ENCODE results near the gene RNF208. TPM values are rescaled to one million over a fixed set of nuclear protein-coding genes. Genes with fewer than 3 reads are reported as not detected.

RNF208 gene
- total RNA-seq, 5 donors from 2014 or later (not counting 1 experiment from before 2014, with no cell fraction given) = 0.56 to 1.6 (median 1.5) TPM

DNA sequence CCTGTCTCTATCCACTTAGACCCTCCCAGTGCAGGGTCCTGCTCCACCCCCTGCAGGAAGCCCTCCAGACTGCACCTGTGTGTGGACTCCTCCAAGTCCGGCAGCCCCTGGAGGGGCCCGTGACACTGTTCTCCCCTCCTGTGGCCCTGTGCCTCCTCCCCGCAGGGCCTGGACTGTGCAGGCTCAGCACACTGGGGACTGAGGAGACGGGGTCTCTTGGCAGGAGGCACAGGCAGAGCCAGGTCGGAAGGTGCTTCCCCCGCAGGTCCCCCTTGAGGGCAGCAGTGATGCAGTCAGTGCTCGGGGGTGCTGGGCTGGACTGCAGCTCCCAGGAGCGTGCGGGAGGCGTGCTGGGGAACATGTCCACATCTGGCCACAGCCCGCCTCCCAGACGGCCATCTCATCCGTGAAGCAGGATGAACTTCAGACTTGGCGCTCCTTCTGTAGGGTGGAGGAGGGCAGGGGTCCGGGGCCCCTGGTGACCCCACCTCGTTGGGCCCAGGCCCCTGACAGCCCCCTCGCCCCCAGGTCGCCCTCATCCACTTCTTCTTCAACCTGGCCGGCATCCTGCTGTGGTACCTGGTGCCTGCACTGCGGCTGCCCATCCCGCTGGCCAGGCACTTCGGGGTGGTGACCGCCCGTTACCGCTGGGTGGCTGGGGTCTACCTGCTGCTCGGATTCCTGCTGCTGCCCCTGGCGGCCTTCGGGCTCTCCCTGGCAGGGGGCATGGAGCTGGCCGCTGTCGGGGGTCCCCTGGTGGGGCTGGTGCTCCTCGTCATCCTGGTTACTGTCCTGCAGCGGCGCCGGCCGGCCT lies 13.6 kb upstream of the RNF208 start:
- no peak for DNase-seq
- H3K4me3 Mint-ChIP-seq = peak overlapping the region in 1 of 3 donors; percentile 16
- peaks cover 0 to 11% of the 10 kb centered on the region in 2 donors for H3K27me3 Mint-ChIP-seq
- no peak overlapping the region for H3K27ac Mint-ChIP-seq
- Histone ChIP-seq H3K9me3 (no peaks in the 10 kb centered on the region), H3K36me3 (ENCODE audit: control insufficient read depth in 2 of 2, extremely low read depth in 1 of 2, insufficient read depth in 1 of 2, low read length in 1 of 2) (peaks cover 0 to 3% of the 10 kb centered on the region in 2 donors), H3K4me1 (ENCODE audit: control insufficient read depth in 1 of 2, extremely low read depth in 1 of 2, insufficient read depth in 2 of 2, low read length in 2 of 2) (peaks cover 3 to 47% of the 10 kb centered on the region in 2 experiments), H3K4me3 (ENCODE audit: control insufficient read depth in 1 of 2, extremely low read depth in 1 of 2, low read length in 1 of 2) (no peak overlapping the region), H3K27ac (ENCODE audit: low read length) (no peak overlapping the region), H3K27me3 (replicated peaks in 1 of 2; ENCODE audit: control insufficient read depth in 2 of 2, extremely low read depth in 1 of 2, insufficient read depth in 2 of 2, low read length in 1 of 2) (peaks cover 0 to 43% of the 10 kb centered on the region in 2 experiments)
- no peak for ATAC-seq (replicated peaks in 1 of 4)
- WGBS (ENCODE audit: insufficient coverage) = 72% methylated on average over 25 of the region's 35 CpGs
- no peaks in the 10 kb centered on the region for H3K36me3 Mint-ChIP-seq
- peaks cover 10 to 24% (median 17%) of the 10 kb centered on the region in 3 donors for H3K4me1 Mint-ChIP-seq
- ChIA-PET CTCF (interaction anchor here (0.6 to 1.2 kb wide), 7 partner anchors 21 to 968 kb away, joined by 3 to 6 read pairs (median 4); partner anchors contain the start of gene MAN1B1 (in 1 of the 2)), POLR2A (interaction anchor here (0.6 kb wide), 2 partner anchors 29 to 35 kb away, joined by 3 to 5 read pairs; no protein-coding TSS in a partner anchor)
- H3K9me3 Mint-ChIP-seq = no peaks in the 10 kb centered on the region

DNA sequence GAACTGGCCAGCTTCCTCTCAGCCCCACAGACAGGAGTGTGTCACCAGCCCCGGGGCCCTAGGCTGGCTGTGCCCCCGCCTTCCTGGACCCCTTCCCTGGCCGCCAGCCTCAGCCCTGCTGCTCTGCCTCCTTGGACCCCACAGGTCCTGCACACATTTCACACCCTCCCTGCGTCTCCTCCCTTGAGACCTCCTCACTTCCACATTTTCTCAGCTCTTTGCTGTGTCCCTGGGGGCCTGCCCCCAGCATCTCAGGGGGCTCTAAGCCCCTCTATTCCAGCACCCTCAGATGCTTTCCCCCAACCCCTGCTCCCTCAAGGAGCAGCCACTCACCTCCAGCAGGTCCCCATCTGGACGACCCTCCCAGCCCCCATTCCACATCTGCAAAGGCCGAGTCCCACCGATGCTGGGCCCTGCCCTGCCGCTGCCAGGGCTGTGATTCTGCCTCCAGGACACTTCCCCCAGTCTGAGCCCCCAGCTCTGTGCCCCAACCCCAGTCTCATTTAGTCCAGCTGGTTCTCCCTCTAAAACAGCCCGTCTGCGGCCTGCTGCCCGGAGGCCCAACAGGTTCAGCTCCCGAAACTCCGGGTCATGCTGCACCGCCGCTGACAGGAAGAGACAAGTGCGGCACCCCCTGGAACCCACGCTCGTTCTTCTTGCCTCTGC lies 12.9 kb upstream of the RNF208 start:
- Histone ChIP-seq H3K9me3 (no peaks in the 10 kb centered on the region), H3K27ac (ENCODE audit: low read length) (no peak overlapping the region), H3K4me3 (ENCODE audit: control insufficient read depth in 1 of 2, extremely low read depth in 1 of 2, low read length in 1 of 2) (no peak overlapping the region), H3K27me3 (replicated peaks in 1 of 2; ENCODE audit: control insufficient read depth in 2 of 2, extremely low read depth in 1 of 2, insufficient read depth in 2 of 2, low read length in 1 of 2) (peaks cover 0 to 50% of the 10 kb centered on the region in 2 experiments), H3K4me1 (ENCODE audit: control insufficient read depth in 1 of 2, extremely low read depth in 1 of 2, insufficient read depth in 2 of 2, low read length in 2 of 2) (peaks cover 3 to 43% of the 10 kb centered on the region in 2 experiments), H3K36me3 (ENCODE audit: control insufficient read depth in 2 of 2, extremely low read depth in 1 of 2, insufficient read depth in 1 of 2, low read length in 1 of 2) (peaks cover 0 to 3% of the 10 kb centered on the region in 2 donors)
- 72% methylated on average over 11 of the region's 18 CpGs for WGBS (ENCODE audit: insufficient coverage)
- ChIA-PET POLR2A (interaction anchor here in 1 of 2 donors (0.6 kb wide), 1 partner anchor 34 kb away, joined by 3 read pairs; no protein-coding TSS in a partner anchor), CTCF (no interaction called here)
- Mint-ChIP-seq H3K4me3 (no peak overlapping the region), H3K4me1 (peaks cover 10 to 24% (median 16%) of the 10 kb centered on the region in 3 donors), H3K36me3 (no peaks in the 10 kb centered on the region), H3K27ac (no peak overlapping the region), H3K27me3 (peaks cover 0 to 11% of the 10 kb centered on the region in 2 donors), H3K9me3 (no peaks in the 10 kb centered on the region)
- DNase-seq (no peak), ATAC-seq (replicated peaks in 1 of 4) (no peak)

DNA sequence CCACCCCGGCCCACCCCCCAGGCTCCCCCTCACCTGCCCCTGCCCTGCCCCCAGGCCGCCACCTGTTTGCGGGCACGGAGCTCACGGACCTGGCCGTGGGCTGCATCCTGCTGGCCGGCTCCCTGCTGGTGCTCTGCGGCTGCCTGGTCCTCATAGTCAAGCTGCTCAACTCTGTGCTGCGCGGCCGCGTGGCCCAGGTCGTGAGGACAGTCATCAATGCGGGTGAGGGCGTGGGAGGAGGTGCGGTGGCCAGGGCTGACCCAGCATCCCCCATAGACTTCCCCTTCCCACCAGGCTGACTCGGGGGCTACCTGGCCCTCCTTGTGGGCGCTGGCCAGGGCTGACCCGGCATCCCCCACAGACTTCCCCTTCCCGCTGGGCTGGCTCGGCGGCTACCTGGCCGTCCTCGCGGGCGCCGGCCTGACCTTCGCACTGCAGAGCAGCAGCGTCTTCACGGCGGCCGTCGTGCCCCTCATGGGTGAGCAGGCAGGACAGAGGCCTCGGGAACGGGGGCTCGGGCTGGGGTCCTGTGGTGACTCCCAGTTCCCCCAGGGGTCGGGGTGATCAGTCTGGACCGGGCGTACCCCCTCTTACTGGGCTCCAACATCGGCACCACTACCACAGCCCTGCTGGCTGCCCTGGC lies 12.1 kb upstream of the RNF208 start:
- WGBS (ENCODE audit: insufficient coverage) = 75% methylated on average over 25 of the region's 40 CpGs
- H3K27me3 ChIP-seq (replicated peaks in 1 of 2; ENCODE audit: control insufficient read depth in 2 of 2, extremely low read depth in 1 of 2, insufficient read depth in 2 of 2, low read length in 1 of 2) = peaks cover 0 to 57% of the 10 kb centered on the region in 2 experiments
- peaks cover 3 to 36% of the 10 kb centered on the region in 2 experiments for H3K4me1 ChIP-seq (ENCODE audit: control insufficient read depth in 1 of 2, extremely low read depth in 1 of 2, insufficient read depth in 2 of 2, low read length in 2 of 2)
- H3K4me3 ChIP-seq (ENCODE audit: control insufficient read depth in 1 of 2, extremely low read depth in 1 of 2, low read length in 1 of 2) = no peak overlapping the region
- Mint-ChIP-seq H3K27me3 (peaks cover 0 to 14% of the 10 kb centered on the region in 2 donors), H3K4me3 (no peak overlapping the region), H3K9me3 (no peaks in the 10 kb centered on the region), H3K36me3 (no peaks in the 10 kb centered on the region), H3K27ac (no peak overlapping the region), H3K4me1 (peaks cover 10 to 19% (median 12%) of the 10 kb centered on the region in 3 donors)
- H3K36me3 ChIP-seq (ENCODE audit: control insufficient read depth in 2 of 2, extremely low read depth in 1 of 2, insufficient read depth in 1 of 2, low read length in 1 of 2) = peaks cover 0 to 3% of the 10 kb centered on the region in 2 donors
- no peak for ATAC-seq (replicated peaks in 1 of 4)
- no peak for DNase-seq
- H3K9me3 ChIP-seq = no peaks in the 10 kb centered on the region
- no peak overlapping the region for H3K27ac ChIP-seq (ENCODE audit: low read length)
- CTCF ChIA-PET = no interaction called here
- POLR2A ChIA-PET = no interaction called here

DNA sequence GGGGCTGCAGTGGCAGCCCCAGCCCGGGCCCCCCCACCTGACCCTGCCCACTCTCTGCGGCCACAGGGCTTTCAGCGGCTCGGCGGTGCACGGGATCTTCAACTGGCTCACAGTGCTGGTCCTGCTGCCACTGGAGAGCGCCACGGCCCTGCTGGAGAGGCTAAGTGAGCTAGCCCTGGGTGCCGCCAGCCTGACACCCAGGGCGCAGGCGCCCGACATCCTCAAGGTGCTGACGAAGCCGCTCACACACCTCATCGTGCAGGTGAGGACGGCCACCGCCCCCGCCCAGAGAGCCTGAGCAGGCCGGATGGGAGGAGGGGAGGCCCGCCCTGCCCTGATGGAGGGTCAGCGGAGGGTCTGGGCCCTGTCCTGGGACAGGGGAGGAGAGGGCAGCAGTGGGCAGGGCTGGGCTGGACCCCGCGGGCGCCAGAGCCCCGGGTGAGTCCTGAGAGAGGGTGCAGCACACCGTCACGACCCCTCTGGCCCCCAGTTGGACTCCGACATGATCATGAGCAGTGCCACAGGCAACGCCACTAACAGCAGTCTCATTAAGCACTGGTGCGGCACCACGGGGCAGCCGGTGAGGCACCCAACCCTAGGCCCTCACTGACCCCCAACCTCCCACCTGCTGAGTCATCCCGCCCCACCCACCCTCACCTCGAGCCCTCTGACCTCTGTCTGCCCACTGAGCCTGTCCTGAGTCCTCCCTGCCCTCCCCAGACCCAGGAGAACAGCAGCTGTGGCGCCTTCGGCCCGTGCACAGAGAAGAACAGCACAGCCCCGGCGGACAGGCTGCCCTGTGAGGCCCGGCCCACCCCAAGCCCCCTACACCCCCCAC lies 11.3 kb upstream of the RNF208 start:
- H3K27ac ChIP-seq (ENCODE audit: low read length) = no peak overlapping the region
- Mint-ChIP-seq H3K27ac (no peak overlapping the region), H3K36me3 (no peaks in the 10 kb centered on the region), H3K27me3 (peaks cover 0 to 14% of the 10 kb centered on the region in 2 donors), H3K4me1 (peaks cover 4 to 14% (median 6%) of the 10 kb centered on the region in 3 donors), H3K9me3 (no peaks in the 10 kb centered on the region), H3K4me3 (no peak overlapping the region)
- peaks cover 3 to 28% of the 10 kb centered on the region in 2 experiments for H3K4me1 ChIP-seq (ENCODE audit: control insufficient read depth in 1 of 2, extremely low read depth in 1 of 2, insufficient read depth in 2 of 2, low read length in 2 of 2)
- ChIA-PET POLR2A (no interaction called here), CTCF (interaction anchor here in 1 of 2 donors (0.6 kb wide), 1 partner anchor 42 kb away, joined by 3 read pairs; no protein-coding TSS in a partner anchor)
- H3K9me3 ChIP-seq = no peaks in the 10 kb centered on the region
- DNase-seq (no peak), ATAC-seq (replicated peaks in 1 of 4) (no peak)
- H3K36me3 ChIP-seq (ENCODE audit: control insufficient read depth in 2 of 2, extremely low read depth in 1 of 2, insufficient read depth in 1 of 2, low read length in 1 of 2) = no peaks in the 10 kb centered on the region
- H3K4me3 ChIP-seq (ENCODE audit: control insufficient read depth in 1 of 2, extremely low read depth in 1 of 2, low read length in 1 of 2) = no peak overlapping the region
- 82% methylated on average over 30 of the region's 40 CpGs for WGBS (ENCODE audit: insufficient coverage)
- H3K27me3 ChIP-seq (replicated peaks in 1 of 2; ENCODE audit: control insufficient read depth in 2 of 2, extremely low read depth in 1 of 2, insufficient read depth in 2 of 2, low read length in 1 of 2) = peaks cover 0 to 65% of the 10 kb centered on the region in 2 experiments

DNA sequence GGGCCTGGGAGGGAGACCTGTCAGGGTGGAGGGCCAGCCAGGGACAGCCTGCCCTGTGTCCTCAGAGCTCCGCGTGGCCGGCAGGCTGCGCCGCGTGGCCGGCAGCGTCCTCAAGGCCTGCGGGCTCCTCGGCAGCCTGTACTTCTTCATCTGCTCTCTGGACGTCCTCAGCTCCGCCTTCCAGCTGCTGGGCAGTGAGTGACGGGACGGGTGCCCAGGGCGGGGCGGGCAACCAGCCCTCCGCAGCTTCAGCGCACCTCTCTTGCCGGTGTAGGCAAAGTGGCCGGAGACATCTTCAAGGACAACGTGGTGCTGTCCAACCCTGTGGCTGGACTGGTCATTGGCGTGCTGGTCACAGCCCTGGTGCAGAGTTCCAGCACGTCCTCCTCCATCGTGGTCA lies 10.5 kb upstream of the RNF208 start:
- Histone ChIP-seq H3K36me3 (ENCODE audit: control insufficient read depth in 2 of 2, extremely low read depth in 1 of 2, insufficient read depth in 1 of 2, low read length in 1 of 2) (no peaks in the 10 kb centered on the region), H3K27ac (ENCODE audit: low read length) (no peak overlapping the region), H3K4me1 (ENCODE audit: control insufficient read depth in 1 of 2, extremely low read depth in 1 of 2, insufficient read depth in 2 of 2, low read length in 2 of 2) (peaks cover 3 to 23% of the 10 kb centered on the region in 2 experiments), H3K27me3 (replicated peaks in 1 of 2; ENCODE audit: control insufficient read depth in 2 of 2, extremely low read depth in 1 of 2, insufficient read depth in 2 of 2, low read length in 1 of 2) (peaks cover 0 to 70% of the 10 kb centered on the region in 2 experiments), H3K9me3 (no peaks in the 10 kb centered on the region), H3K4me3 (ENCODE audit: control insufficient read depth in 1 of 2, extremely low read depth in 1 of 2, low read length in 1 of 2) (no peak overlapping the region)
- Mint-ChIP-seq H3K27ac (no peak overlapping the region), H3K36me3 (no peaks in the 10 kb centered on the region), H3K4me1 (peaks cover 4 to 13% (median 4%) of the 10 kb centered on the region in 3 donors), H3K27me3 (peaks cover 3 to 16% of the 10 kb centered on the region in 2 donors), H3K9me3 (no peaks in the 10 kb centered on the region), H3K4me3 (no peak overlapping the region)
- ATAC-seq (replicated peaks in 1 of 4) = no peak
- DNase-seq = no peak
- 91% methylated on average over 24 of the region's 24 CpGs for WGBS (ENCODE audit: insufficient coverage)
- ChIA-PET CTCF (interaction anchor here in 1 of 2 donors (0.6 kb wide), 1 partner anchor 41 kb away, joined by 3 read pairs; no protein-coding TSS in a partner anchor), POLR2A (no interaction called here)
